ENCODE measurements around the gene GABRB3. TPM values are rescaled to one million over a fixed set of nuclear protein-coding genes. Genes with fewer than 3 reads are reported as not detected.

The GABRB3 gene
- total RNA-seq, 1 donor from 2014 or later = 8.8 TPM

DNA sequence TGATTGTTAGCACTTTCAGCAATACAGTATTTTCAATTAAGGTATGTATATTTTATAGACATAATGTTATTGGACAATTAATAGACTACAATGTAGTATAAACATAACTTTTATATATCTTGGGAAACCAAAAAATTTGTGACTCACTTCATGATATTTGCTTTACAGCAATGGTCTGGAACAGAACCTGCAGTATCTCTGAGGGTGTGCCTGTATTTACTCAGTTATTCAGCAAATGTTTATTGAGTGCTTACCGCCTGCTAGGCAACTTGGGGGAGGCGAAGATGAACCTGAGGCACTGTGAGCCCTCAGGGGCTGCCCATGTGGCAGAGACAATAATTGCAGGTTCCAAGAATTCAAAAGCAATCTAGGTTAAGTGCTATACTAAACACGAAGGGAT is 144.8 kb downstream of the GABRB3 start:
- H3K4me3 ChIP-seq = no peak overlapping the region
- H3K9ac ChIP-seq = no peak overlapping the region
- Mint-ChIP-seq H3K27ac (no peak overlapping the region), H3K9me3 (peaks cover 39% of the 10 kb centered on the region), H3K36me3 (peaks cover 17% of the 10 kb centered on the region), H3K27me3 (ENCODE audit: insufficient read depth, low read depth) (peaks cover 8% of the 10 kb centered on the region), H3K4me1 (peaks cover 44% of the 10 kb centered on the region), H3K4me3 (no peak overlapping the region)
- H3K36me3 ChIP-seq = no peaks in the 10 kb centered on the region
- no peak overlapping the region for H3K4me2 ChIP-seq
- TF ChIP-seq EZH2phosphoT487 (IDR thresholded peaks at IDR 0.05) (no peak), EZH2 (IDR thresholded peaks at IDR 0.05) (no peak)
- TF ChIP-seq, protein P1, sequence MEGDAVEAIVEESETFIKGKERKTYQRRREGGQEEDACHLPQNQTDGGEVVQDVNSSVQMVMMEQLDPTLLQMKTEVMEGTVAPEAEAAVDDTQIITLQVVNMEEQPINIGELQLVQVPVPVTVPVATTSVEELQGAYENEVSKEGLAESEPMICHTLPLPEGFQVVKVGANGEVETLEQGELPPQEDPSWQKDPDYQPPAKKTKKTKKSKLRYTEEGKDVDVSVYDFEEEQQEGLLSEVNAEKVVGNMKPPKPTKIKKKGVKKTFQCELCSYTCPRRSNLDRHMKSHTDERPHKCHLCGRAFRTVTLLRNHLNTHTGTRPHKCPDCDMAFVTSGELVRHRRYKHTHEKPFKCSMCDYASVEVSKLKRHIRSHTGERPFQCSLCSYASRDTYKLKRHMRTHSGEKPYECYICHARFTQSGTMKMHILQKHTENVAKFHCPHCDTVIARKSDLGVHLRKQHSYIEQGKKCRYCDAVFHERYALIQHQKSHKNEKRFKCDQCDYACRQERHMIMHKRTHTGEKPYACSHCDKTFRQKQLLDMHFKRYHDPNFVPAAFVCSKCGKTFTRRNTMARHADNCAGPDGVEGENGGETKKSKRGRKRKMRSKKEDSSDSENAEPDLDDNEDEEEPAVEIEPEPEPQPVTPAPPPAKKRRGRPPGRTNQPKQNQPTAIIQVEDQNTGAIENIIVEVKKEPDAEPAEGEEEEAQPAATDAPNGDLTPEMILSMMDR (IDR thresholded peaks at IDR 0.05) = no peak
- no peaks in the 10 kb centered on the region for H3K9me3 ChIP-seq (ENCODE audit: low read depth)
- no peaks in the 10 kb centered on the region for H3K79me2 ChIP-seq (ENCODE audit: low read depth)
- no peaks in the 10 kb centered on the region for H3F3A ChIP-seq (ENCODE audit: low read depth)
- no peaks in the 10 kb centered on the region for H4K20me1 ChIP-seq (ENCODE audit: low read depth)
- DNase-seq (ENCODE audit: low spot score) = no peak
- no peak overlapping the region for H2AFZ ChIP-seq (replicated peaks)
- H3K27me3 ChIP-seq = no peaks in the 10 kb centered on the region
- H3K4me1 ChIP-seq = no peaks in the 10 kb centered on the region
- no peak overlapping the region for H3K27ac ChIP-seq

DNA sequence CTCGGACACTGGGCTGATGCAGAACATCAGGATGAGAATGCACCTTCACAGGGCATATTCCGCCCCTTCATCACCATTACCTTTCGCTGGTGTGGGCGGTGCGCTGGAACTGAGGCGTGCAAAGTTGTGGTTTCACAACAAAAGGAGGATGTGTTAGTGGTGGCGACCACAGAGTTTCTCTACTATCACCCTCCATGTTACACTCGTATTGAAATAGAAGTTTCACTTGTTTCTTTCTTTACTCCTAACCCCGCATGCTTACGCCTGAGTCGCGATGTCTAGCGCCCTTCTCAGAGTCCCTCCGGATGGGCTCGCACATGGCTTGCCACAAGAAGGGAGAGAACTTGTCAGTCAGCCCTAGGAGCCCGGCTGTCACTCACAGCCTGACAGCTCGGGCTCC is 148.7 kb downstream of the GABRB3 start:
- TF ChIP-seq, protein P1 (IDR thresholded peaks at IDR 0.05) = no peak
- TF ChIP-seq EZH2phosphoT487 (IDR thresholded peaks at IDR 0.05) (no peak), EZH2 (IDR thresholded peaks at IDR 0.05) (no peak)
- H3K79me2 ChIP-seq (ENCODE audit: low read depth) = no peaks in the 10 kb centered on the region
- H3K9me3 ChIP-seq (ENCODE audit: low read depth) = no peaks in the 10 kb centered on the region
- H3F3A ChIP-seq (ENCODE audit: low read depth) = no peaks in the 10 kb centered on the region
- Mint-ChIP-seq H3K4me3 (no peak overlapping the region), H3K9me3 (peaks cover 48% of the 10 kb centered on the region), H3K27ac (peak overlapping the region; percentile 95), H3K4me1 (peaks cover 59% of the 10 kb centered on the region), H3K27me3 (ENCODE audit: insufficient read depth, low read depth) (peaks cover 10% of the 10 kb centered on the region), H3K36me3 (peaks cover 26% of the 10 kb centered on the region)
- no peak overlapping the region for H3K27ac ChIP-seq
- no peak overlapping the region for H2AFZ ChIP-seq (replicated peaks)
- no peak for DNase-seq (ENCODE audit: low spot score)
- H3K27me3 ChIP-seq = no peaks in the 10 kb centered on the region
- H4K20me1 ChIP-seq (ENCODE audit: low read depth) = no peaks in the 10 kb centered on the region
- no peak overlapping the region for H3K9ac ChIP-seq
- no peak overlapping the region for H3K4me3 ChIP-seq
- H3K4me2 ChIP-seq = no peak overlapping the region
- no peaks in the 10 kb centered on the region for H3K36me3 ChIP-seq
- peaks cover 6% of the 10 kb centered on the region for H3K4me1 ChIP-seq

DNA sequence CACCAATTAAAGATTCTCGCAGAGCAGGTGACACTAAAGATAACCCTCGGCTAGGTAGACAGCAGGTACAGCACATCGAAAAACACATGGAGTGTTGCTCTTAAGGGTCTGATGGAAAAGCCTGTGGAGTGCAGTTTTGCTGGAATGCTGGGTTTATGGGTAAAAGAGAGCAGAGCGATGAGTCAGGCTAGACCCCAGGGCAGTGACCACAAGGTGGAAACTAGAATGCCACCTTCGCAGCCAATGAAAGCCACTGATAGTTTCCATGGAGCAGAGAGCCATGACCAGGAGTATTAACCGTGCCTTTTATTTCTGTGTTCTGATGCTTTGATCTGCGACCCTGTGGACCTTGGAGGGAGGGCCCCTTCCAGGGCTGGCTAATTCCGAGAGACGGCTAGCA is 149.8 kb downstream of the GABRB3 start:
- no peaks in the 10 kb centered on the region for H3K79me2 ChIP-seq (ENCODE audit: low read depth)
- no peaks in the 10 kb centered on the region for H3K36me3 ChIP-seq
- no peaks in the 10 kb centered on the region for H3K27me3 ChIP-seq
- H3K4me3 ChIP-seq = no peak overlapping the region
- no peak overlapping the region for H2AFZ ChIP-seq (replicated peaks)
- no peak overlapping the region for H3K9ac ChIP-seq
- H3K9me3 Mint-ChIP-seq = peaks cover 46% of the 10 kb centered on the region
- H4K20me1 ChIP-seq (ENCODE audit: low read depth) = no peaks in the 10 kb centered on the region
- H3K4me1 Mint-ChIP-seq = peaks cover 59% of the 10 kb centered on the region
- no peaks in the 10 kb centered on the region for H3K9me3 ChIP-seq (ENCODE audit: low read depth)
- H3K4me2 ChIP-seq = no peak overlapping the region
- H3K27me3 Mint-ChIP-seq (ENCODE audit: insufficient read depth, low read depth) = peaks cover 3% of the 10 kb centered on the region
- no peaks in the 10 kb centered on the region for H3F3A ChIP-seq (ENCODE audit: low read depth)
- H3K4me3 Mint-ChIP-seq = peak overlapping the region; percentile 57
- peak overlapping the region; percentile 95 for H3K27ac Mint-ChIP-seq
- no peak for DNase-seq (ENCODE audit: low spot score)
- TF ChIP-seq, protein P1 (IDR thresholded peaks at IDR 0.05) = no peak
- no peak for TF ChIP-seq EZH2 (IDR thresholded peaks at IDR 0.05)
- TF ChIP-seq EZH2phosphoT487 (IDR thresholded peaks at IDR 0.05) = no peak
- H3K36me3 Mint-ChIP-seq = peaks cover 26% of the 10 kb centered on the region
- H3K4me1 ChIP-seq = peaks cover 6% of the 10 kb centered on the region
- H3K27ac ChIP-seq = no peak overlapping the region

Data from neural progenitor cell (in vitro differentiated cells).